Upper lobe of left lung (tissue), 6 donors: ENCODE results near the gene GCGR. TPM values are rescaled to one million over a fixed set of nuclear protein-coding genes. Genes with fewer than 3 reads are reported as not detected.

Source experiments
- ATAC-seq, 2 donors: fragments of 200-7000 bp; cut with Tn5 transposase; one replicate each; pipeline ENCODE4 v1.9.1; 2022; ENCODE audit warnings: mild to moderate bottlenecking in 2 of 2, moderate library complexity in 2 of 2; ENCODE audit not compliant: low FRiP score in 2 of 2
- DNase-seq, 2 donors: peaks; one replicate each; pipeline ENCODE4 v3.0.0-alpha.2; 2019 to 2020
- H3K27ac ChIP-seq, 4 donors: fragments of 200-600 bp; sonication (generic); one replicate each; pipeline ENCODE4 v1.5.1; 2016 to 2019
- H3K27me3 ChIP-seq, 4 donors: fragments of 200-600 bp; sonication (generic); one replicate each; pipeline ENCODE4 v1.5.1; 2017 to 2019
- H3K36me3 ChIP-seq, 4 donors: fragments of 200-600 bp; sonication (generic); one replicate each; pipeline ENCODE4 v1.5.1; 2016 to 2019
- H3K4me1 ChIP-seq, 4 donors: fragments of 200-600 bp; sonication (generic); one replicate each; pipeline ENCODE4 v1.5.1; 2018 to 2019
- H3K4me3 ChIP-seq, 4 donors: fragments of 200-600 bp; sonication (generic); one replicate each; pipeline ENCODE4 v1.5.1; 2017 to 2019; ENCODE audit warnings: mild to moderate bottlenecking in 2 of 4, moderate library complexity in 1 of 4
- H3K9me3 ChIP-seq, 4 donors: fragments of 200-600 bp; sonication (generic); one replicate each; pipeline ENCODE4 v1.5.1; 2018 to 2019
- CTCF ChIP-seq, 6 experiments: fragments of 450-650 bp in 4 of 6; fragments of 200-600 bp in 2 of 6; sonication (generic) in 2 of 6; IDR thresholded peaks; one replicate each; pipeline ENCODE4 v1.5.1; 2016 to 2019; ENCODE audit warnings: antibody characterized with exemption in 6 of 6
- EP300 ChIP-seq, 4 donors: sonication (generic); formaldehyde crosslinking; IDR thresholded peaks; one replicate each; pipeline ENCODE4 v1.5.1; 2017; ENCODE audit warnings: antibody characterized with exemption in 4 of 4, control low read depth in 2 of 4
- POLR2A ChIP-seq, 4 donors: fragments of 450-650 bp; IDR thresholded peaks; one replicate each; pipeline ENCODE4 v1.5.1; 2016 to 2017; ENCODE audit warnings: antibody characterized with exemption in 4 of 4, mild to moderate bottlenecking in 2 of 4
- POLR2AphosphoS5 ChIP-seq, 2 donors: sonication (generic); formaldehyde crosslinking; IDR thresholded peaks; one replicate each; pipeline ENCODE4 v1.5.1; 2017; ENCODE audit warnings: antibody characterized with exemption in 2 of 2
- WGBS, 2 donors: methylation state at CpG; one replicate each; pipeline ENCODE4 v1.1.5; 2017 to 2018; 5-methylcytosine and 5-hydroxymethylcytosine counted together
- total RNA-seq, 6 donors: library from RNA; depleted of rRNA in 4 of 6; stranded (reverse); fragments of >200 nt in 4 of 6; gene quantifications; one replicate each; pipeline versions ENCODE4 v1.1.0 to v1.2.1, GENCODE V29; 2016 to 2021
- donor health status: DM: no; HTN: no; CAD: no; lungs with moderate emphysema.
- donor health status: DM: no; HTN: yes; CAD: no; lungs with severe emphysema.

Gene GCGR
- total RNA-seq, 6 donors from 2014 or later: 11.1 TPM; not detected in 5

GRCh38 chr17:81812571-81813370 is 8.8 kb downstream of the GCGR start:
- H3K27me3 ChIP-seq: peaks cover 0 to 14% (median 0%) of the 10 kb centered on the region in 4 donors
- no peak overlapping the region for H3K27ac ChIP-seq
- ATAC-seq: no peak
- DNase-seq: peak in 1 of 2 donors; percentile 84
- WGBS, 2 donors: 84 to 88% methylated on average over 37 to 39 of the region's 45 CpGs
- H3K36me3 ChIP-seq: no peaks in the 10 kb centered on the region
- H3K9me3 ChIP-seq: no peaks in the 10 kb centered on the region
- no peak overlapping the region for H3K4me3 ChIP-seq
- TF ChIP-seq EP300 (IDR thresholded peaks at IDR 0.05) (no peak), CTCF (IDR thresholded peaks at IDR 0.05) (no peak), POLR2AphosphoS5 (IDR thresholded peaks at IDR 0.05) (no peak), POLR2A (IDR thresholded peaks at IDR 0.05) (no peak)
- no peaks in the 10 kb centered on the region for H3K4me1 ChIP-seq

- Histone ChIP-seq H3K4me3 (no peak overlapping the region), H3K27ac (no peak overlapping the region), H3K9me3 (no peaks in the 10 kb centered on the region), H3K36me3 (no peaks in the 10 kb centered on the region), H3K4me1 (no peaks in the 10 kb centered on the region), H3K27me3 (peaks cover 0 to 10% (median 0%) of the 10 kb centered on the region in 4 donors)
- TF ChIP-seq EP300 (IDR thresholded peaks at IDR 0.05) (no peak), POLR2AphosphoS5 (IDR thresholded peaks at IDR 0.05) (no peak), POLR2A (IDR thresholded peaks at IDR 0.05) (no peak), CTCF (IDR thresholded peaks at IDR 0.05) (no peak)
- ATAC-seq: no peak
- 88% methylated on average over 15 of the region's 15 CpGs; no CpG with 5 or more reads in 1 of the 2 donors for WGBS, 2 donors
- DNase-seq: peak in 1 of 2 donors; percentile 70
These were observed 9.4 kb downstream of the GCGR start for GRCh38 chr17:81813371-81813684.

- ATAC-seq (no peak), DNase-seq (peak in 1 of 2 donors; percentile 70)
- Histone ChIP-seq H3K9me3 (no peaks in the 10 kb centered on the region), H3K4me1 (no peaks in the 10 kb centered on the region), H3K27ac (no peak overlapping the region), H3K36me3 (no peaks in the 10 kb centered on the region), H3K27me3 (peaks cover 0 to 7% (median 0%) of the 10 kb centered on the region in 4 donors), H3K4me3 (no peak overlapping the region)
- 80 to 94% methylated on average over 16 to 41 of the region's 41 CpGs for WGBS, 2 donors
- TF ChIP-seq EP300 (IDR thresholded peaks at IDR 0.05) (no peak), CTCF (IDR thresholded peaks at IDR 0.05) (no peak), POLR2A (IDR thresholded peaks at IDR 0.05) (no peak), POLR2AphosphoS5 (IDR thresholded peaks at IDR 0.05) (no peak)
These were observed 10.1 kb downstream of the GCGR start for GRCh38 chr17:81813861-81814683.

DNA sequence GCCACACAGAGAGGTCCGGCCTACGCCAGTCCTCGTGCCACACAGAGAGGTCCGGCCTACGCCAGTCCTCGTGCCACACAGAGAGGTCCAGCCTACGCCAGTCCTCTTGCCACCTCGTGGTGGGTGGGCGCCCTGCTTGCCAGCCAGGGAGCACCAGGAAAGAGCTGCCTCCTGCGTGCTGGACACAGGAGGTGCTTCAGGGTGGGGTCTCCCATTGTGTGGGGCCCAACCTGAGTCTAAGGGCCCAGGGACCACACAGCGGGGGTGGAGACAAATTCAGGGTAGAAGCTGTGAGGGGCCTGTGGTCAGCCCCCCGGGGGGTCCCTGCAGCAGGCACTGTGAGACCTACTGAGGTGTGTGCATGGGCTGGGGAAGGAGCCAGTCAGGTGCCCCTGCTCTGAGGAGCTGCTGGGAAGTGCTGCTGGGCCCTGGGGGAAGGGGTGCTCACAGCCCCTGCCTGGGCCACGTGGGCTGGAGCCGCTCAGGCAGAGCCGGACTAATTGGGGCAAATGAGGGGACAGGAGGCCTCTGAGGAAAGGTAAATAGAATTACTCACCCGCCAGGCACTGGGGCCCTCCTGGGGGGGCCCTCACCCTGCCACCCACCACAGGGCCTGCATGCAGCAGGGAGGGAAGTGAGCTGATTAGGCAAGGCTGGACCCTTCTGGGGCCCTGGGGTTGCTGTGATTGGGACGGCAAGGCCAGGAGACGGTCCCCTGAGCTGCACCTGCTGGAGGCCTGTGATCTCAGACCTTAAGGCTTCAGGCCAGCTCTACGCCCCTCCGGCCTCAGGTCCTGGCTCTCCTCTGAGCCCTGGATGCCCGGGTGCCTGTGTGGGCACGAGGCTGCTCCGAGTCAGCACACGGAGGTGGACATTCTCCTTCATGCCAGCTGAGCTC is 11.0 kb downstream of the GCGR start:
- Histone ChIP-seq H3K27ac (no peak overlapping the region), H3K36me3 (no peaks in the 10 kb centered on the region), H3K9me3 (no peaks in the 10 kb centered on the region), H3K4me3 (no peak overlapping the region), H3K4me1 (no peaks in the 10 kb centered on the region), H3K27me3 (peaks cover 0 to 4% (median 0%) of the 10 kb centered on the region in 4 donors)
- 55 to 61% methylated on average over 8 to 12 of the region's 24 CpGs for WGBS, 2 donors
- no peak for ATAC-seq
- TF ChIP-seq CTCF (IDR thresholded peaks at IDR 0.05) (no peak), POLR2AphosphoS5 (IDR thresholded peaks at IDR 0.05) (no peak), EP300 (IDR thresholded peaks at IDR 0.05) (no peak), POLR2A (IDR thresholded peaks at IDR 0.05) (no peak)
- DNase-seq: peak in 1 of 2 donors; percentile 60
